GM21528 (cell line): ENCODE data around the gene GRID1.
"Not testable (repeated sequence)": the region's sequence is repeated elsewhere in the genome, so short reads cannot be mapped to it uniquely, and the experiment has no call there.

ENCODE experiments used
- ATAC-seq: cut with Tn5 transposase; IDR thresholded peaks from one replicate; pipeline ENCODE4 v1.9.1; 2021; ENCODE audit warnings: mild to moderate bottlenecking, moderate library complexity; ENCODE audit not compliant: unreplicated experiment, low FRiP score

The GRID1 gene

GRCh38 chr10:85761906-85762445 is 604.6 kb downstream of the GRID1 start:
- ATAC-seq, result no peak

- peak; percentile 94 for ATAC-seq
Observed at GRCh38 chr10:85741626-85742300, 624.8 kb downstream of the GRID1 start.

- no peak for ATAC-seq
Observed at GRCh38 chr10:85735997-85736396, 630.6 kb downstream of the GRID1 start.

- no peak for ATAC-seq
Observed at GRCh38 chr10:85734791-85735190, 631.8 kb downstream of the GRID1 start.

- no peak for ATAC-seq
Observed at GRCh38 chr10:85724215-85724614, 642.4 kb downstream of the GRID1 start.

GRCh38 chr10:85720931-85721590 is 645.5 kb downstream of the GRID1 start:
- no peak for ATAC-seq

- no peak for ATAC-seq
Observed at GRCh38 chr10:85719408-85719807, 647.2 kb downstream of the GRID1 start.

- ATAC-seq, result no peak
Observed at GRCh38 chr10:85713885-85714284, 652.7 kb downstream of the GRID1 start.

- ATAC-seq, result no peak
Observed at GRCh38 chr10:85702768-85703167, 663.8 kb downstream of the GRID1 start.

GRCh38 chr10:85699066-85699465 is 667.5 kb downstream of the GRID1 start:
- ATAC-seq, result not testable (repeated sequence)

- ATAC-seq, result no peak
Observed at GRCh38 chr10:85696893-85697292, 669.7 kb downstream of the GRID1 start.

- ATAC-seq, result no peak
Observed at GRCh38 chr10:85682621-85683020, 684.0 kb downstream of the GRID1 start.

- ATAC-seq, result no peak
Observed at GRCh38 chr10:85679710-85680109, 686.9 kb downstream of the GRID1 start.

GRCh38 chr10:85679061-85679460 is 687.5 kb downstream of the GRID1 start:
- no peak for ATAC-seq

GRCh38 chr10:85674851-85675250 is 691.7 kb downstream of the GRID1 start:
- no peak for ATAC-seq

GRCh38 chr10:85673270-85673669 is 693.3 kb downstream of the GRID1 start:
- ATAC-seq, result no peak

GRCh38 chr10:85671530-85671929 is 695.1 kb downstream of the GRID1 start:
- ATAC-seq, result no peak

- ATAC-seq, result no peak
Observed at GRCh38 chr10:85668522-85668921, 698.1 kb downstream of the GRID1 start.

GRCh38 chr10:85667638-85668233 is 698.9 kb downstream of the GRID1 start:
- no peak for ATAC-seq

- no peak for ATAC-seq
Observed at GRCh38 chr10:85666987-85667386, 699.6 kb downstream of the GRID1 start.

- no peak for ATAC-seq
Observed at GRCh38 chr10:85666102-85666501, 700.5 kb downstream of the GRID1 start.

GRCh38 chr10:85665681-85666080 is 700.9 kb downstream of the GRID1 start:
- no peak for ATAC-seq
